C4-2B (cell line): ENCODE results near the gene STK32C.

Source experiments
- H3K27ac ChIP-seq: fragments of 450-650 bp; 2 replicates; pipeline ENCODE4 v1.5.1; 2017
- ZFX ChIP-seq: fragments of 450-650 bp; IDR thresholded peaks from 2 replicates; pipeline ENCODE4 v1.6.1; 2017
- TF ChIP-seq, protein P1 (sequence below): fragments of 450-650 bp; conservative IDR thresholded peaks from 2 replicates; pipeline ENCODE4 v1.5.1; 2017; ENCODE audit warnings: mild to moderate bottlenecking

STK32C gene

DNA sequence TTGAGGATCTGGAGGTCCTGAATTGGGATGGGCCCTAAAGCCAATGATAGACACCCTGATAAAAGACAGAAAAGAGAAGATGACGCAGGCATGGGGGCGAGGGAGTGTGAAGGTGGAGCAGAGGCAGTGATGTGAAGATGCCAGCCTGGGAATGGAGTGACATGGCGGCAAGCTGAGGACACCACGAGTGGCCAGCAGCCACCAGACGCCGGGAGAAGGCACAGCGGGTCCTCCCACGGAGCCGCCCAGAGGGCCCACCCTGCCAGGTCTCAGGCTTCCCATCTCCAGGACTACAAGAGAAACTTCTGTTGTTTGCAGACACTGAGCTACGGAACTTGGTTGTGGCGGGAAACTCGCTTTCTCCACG is 76.1 kb downstream of the STK32C start:
- no peak overlapping the region for H3K27ac ChIP-seq
- TF ChIP-seq, protein P1, sequence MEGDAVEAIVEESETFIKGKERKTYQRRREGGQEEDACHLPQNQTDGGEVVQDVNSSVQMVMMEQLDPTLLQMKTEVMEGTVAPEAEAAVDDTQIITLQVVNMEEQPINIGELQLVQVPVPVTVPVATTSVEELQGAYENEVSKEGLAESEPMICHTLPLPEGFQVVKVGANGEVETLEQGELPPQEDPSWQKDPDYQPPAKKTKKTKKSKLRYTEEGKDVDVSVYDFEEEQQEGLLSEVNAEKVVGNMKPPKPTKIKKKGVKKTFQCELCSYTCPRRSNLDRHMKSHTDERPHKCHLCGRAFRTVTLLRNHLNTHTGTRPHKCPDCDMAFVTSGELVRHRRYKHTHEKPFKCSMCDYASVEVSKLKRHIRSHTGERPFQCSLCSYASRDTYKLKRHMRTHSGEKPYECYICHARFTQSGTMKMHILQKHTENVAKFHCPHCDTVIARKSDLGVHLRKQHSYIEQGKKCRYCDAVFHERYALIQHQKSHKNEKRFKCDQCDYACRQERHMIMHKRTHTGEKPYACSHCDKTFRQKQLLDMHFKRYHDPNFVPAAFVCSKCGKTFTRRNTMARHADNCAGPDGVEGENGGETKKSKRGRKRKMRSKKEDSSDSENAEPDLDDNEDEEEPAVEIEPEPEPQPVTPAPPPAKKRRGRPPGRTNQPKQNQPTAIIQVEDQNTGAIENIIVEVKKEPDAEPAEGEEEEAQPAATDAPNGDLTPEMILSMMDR, result no peak
- no peak for TF ChIP-seq ZFX

DNA sequence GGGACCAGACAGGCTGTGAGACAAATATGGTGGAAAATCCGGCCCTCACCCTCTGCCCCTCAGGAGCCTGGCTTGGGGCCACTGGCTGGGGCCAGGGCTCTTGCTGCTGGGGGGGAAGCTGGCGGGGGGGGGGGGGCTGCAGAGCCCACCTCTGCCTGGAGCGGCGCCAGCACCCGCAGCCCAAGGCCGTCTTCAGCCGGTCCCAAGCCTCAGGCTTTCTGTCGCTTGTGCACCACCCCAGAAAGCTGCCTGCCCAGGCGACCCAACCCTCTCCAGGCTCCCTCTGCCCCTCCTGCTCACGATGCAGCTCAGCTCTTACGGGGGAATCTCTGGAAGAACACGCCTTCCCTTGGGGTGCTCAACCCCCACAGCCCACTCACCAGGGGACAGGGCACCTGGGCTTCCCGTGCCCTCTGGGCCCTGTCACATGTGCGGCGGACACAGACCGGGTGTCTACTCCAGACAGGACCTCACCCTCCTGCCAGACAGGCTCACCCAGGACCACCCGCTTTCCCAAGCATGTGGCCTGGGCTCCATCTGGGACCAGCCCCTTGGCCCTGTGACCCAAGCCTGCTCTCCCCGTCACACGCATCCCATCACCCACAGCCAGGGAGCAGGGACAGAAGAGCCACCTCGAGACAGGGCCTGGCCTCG is 77.1 kb downstream of the STK32C start:
- no peak overlapping the region for H3K27ac ChIP-seq
- TF ChIP-seq, protein P1, result no peak
- no peak for TF ChIP-seq ZFX

DNA sequence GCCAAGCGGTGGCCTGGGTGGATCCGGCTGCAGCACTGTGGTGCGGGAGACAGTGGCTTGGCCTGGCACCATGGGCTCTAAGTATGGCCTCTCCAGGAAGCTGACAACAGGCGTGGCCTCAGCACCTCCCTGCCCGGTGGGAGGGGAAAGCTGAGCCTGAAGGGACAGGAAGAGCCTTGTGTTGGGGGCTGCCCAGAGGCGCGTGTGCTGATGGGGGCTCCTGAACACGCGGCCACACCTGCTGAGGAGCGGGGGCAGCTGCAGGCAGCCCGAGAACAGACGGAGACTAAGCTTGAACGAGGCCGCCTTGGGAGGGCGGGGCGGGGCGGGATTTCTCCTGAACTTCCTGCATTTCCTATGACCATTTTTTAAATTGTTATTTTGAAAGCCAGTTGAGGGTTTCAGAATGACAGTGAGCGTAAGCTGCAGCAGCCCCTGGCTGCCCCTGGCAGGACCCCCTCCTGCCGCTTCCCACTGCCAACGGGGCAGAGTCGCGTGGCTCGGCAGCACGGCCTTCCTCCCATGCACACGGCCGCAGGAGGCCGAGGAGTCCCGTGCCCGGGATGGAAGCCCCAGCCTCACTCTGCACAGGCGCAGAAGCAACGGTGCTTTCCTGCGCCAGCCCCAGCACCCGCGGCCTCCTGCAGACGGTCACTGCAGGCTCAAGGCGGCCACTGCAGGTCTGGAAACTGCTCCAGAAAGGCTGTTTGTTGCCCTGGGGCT is 77.8 kb downstream of the STK32C start:
- no peak for TF ChIP-seq ZFX
- TF ChIP-seq, protein P1, result no peak
- no peak overlapping the region for H3K27ac ChIP-seq

DNA sequence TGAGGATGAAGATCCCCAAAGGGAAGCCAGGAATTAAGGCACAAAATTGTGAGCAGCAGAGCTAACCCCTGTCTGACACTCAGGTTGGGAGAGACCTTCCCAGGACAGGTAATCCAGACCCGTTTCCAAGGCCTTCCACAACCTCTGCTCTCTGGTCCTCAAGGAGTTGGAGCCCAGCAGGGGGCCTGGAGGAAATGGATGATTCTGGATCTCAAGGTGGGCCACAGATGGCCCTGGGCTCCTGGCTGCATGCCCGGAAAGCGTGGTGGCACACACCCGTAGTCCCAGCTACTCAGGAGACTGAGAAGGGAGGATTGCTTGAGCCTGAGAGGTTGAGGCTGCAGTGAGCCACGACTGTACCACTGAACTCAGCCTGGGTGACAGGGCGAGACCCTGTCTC is 78.7 kb downstream of the STK32C start:
- no peak overlapping the region for H3K27ac ChIP-seq
- no peak for TF ChIP-seq ZFX
- TF ChIP-seq, protein P1, result no peak

DNA sequence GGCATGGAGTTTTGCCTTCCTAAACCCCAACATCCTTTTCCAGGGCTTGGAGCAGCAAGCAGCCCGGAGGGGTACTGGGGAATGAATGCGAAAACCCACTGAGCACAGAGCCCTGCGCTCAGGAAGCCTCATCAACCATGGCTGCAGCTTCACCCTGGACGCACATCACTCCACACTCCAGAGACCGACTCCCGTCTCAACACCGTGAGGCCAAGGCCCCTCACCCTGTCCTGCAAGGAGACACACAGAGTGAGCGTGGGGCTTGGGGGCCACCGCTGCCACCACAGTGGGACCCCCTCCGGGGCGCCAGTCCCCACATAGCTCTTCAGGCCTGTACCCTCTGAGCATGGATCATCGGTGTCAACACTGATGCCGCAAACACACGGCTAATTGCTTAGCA is 79.1 kb downstream of the STK32C start:
- TF ChIP-seq, protein P1, result no peak
- TF ChIP-seq ZFX, result no peak
- H3K27ac ChIP-seq, result no peak overlapping the region

DNA sequence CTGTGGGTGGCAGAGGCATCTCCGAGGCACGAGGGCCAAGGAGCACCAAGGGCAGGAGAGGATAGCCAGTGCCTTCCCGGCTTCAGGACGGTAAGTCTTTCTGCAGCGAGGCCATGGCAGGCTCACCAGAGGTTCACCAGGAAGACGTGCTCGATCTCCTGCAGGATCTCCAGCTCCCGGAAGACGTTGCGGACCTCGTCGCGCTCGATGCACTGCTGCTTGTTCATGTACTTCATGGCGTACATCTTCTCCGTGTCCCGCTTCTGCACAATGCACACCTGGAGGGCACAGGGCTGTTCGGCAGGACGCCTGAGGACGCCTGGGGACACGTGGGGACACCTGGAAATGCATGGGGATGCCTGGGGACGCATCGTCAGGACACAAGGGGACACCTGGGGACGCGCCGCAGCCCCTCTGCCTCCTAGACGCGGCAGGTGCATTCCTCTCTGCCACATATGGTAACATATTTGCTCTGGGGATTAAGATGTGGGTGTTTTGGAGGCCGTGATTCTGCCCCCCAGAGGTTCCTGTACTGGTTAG is 79.8 kb downstream of the STK32C start:
- H3K27ac ChIP-seq, result no peak overlapping the region
- TF ChIP-seq, protein P1, result no peak
- TF ChIP-seq ZFX, result no peak

DNA sequence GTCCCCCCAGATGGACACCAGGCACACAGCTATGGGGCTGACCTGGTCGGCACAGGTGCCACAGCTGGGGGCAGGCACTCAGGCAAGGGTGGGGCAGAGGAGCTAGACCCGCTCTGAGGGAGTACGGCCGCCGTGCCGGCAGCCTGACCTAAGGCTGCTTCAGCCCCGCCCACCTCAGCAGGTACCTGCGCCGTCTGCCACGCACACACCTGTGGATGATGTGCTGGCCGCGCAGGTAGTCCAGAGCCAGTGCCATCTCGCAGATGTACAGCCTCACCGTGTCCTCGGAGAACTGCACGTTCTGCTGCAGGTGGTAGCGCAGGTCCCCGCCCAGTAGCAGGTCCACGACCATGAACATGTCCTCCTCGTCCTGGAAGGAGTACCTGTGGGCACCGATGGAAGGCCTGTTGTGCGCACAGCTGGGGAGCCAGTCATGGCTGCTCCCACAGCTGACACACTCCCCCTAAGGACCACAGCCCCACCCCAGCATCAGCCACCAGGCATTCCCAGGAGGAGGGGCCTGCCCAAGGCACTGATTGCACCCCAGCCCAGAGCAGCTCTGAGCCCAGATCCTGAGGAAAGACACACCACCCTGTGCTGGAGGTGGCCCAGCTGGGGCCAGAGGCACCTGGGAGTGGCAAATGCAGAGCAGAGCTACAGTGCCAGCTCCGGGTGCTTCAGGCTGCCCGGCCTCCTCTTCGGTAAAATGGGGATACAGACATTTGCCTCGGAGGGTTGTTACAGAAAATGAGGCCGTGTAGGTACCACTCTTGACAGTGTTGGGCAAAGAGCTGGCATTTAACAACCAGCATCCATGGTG is 81.0 kb downstream of the STK32C start:
- TF ChIP-seq, protein P1, result no peak
- TF ChIP-seq ZFX, result no peak
- H3K27ac ChIP-seq, result no peak overlapping the region
